Esophagus mucosa (tissue), 1 donor: ENCODE measurements around the gene INSRR. TPM values are rescaled to one million over a fixed set of nuclear protein-coding genes. Genes with fewer than 3 reads are reported as not detected.

Experiments
- ATAC-seq: fragments of 200-7000 bp; cut with Tn5 transposase; one replicate; pipeline ENCODE4 v1.9.1; 2020
- total RNA-seq: library from RNA; stranded (reverse); gene quantifications from one replicate; pipeline ENCODE4 v1.2.4, GENCODE V29; 2023
- donor health status: DM: yes; HTN: yes; CAD: no.

The INSRR gene
- total RNA-seq, 1 donor from 2014 or later = not detected

GRCh38 chr1:156874142-156874541 is 15.2 kb upstream of the INSRR start:
- no peak for ATAC-seq

- ATAC-seq = no peak
These were observed 14.7 kb upstream of the INSRR start for GRCh38 chr1:156873659-156874058.

GRCh38 chr1:156869455-156869854 is 10.5 kb upstream of the INSRR start:
- no peak for ATAC-seq

- ATAC-seq = no peak
These were observed 9.4 kb upstream of the INSRR start for GRCh38 chr1:156868341-156868740.

- no peak for ATAC-seq
These were observed 7.5 kb upstream of the INSRR start for GRCh38 chr1:156866249-156866909.

GRCh38 chr1:156865865-156866248 is 6.9 kb upstream of the INSRR start:
- no peak for ATAC-seq

- no peak for ATAC-seq
These were observed 6.3 kb upstream of the INSRR start for GRCh38 chr1:156865258-156865657.

- no peak for ATAC-seq
These were observed 5.9 kb upstream of the INSRR start for GRCh38 chr1:156864796-156865195.

- ATAC-seq = no peak
These were observed 4.7 kb upstream of the INSRR start for GRCh38 chr1:156863631-156864030.

GRCh38 chr1:156862997-156863599 is 4.2 kb upstream of the INSRR start:
- ATAC-seq = no peak

GRCh38 chr1:156862584-156862983 is 3.7 kb upstream of the INSRR start:
- no peak for ATAC-seq

- peak; percentile 17 for ATAC-seq
These were observed 1.9 kb upstream of the INSRR start, which contains the start of gene NTRK1 for GRCh38 chr1:156860628-156861423. Gene NTRK1 (plus strand): TSS chr1:156860865. CDS start chr1:156860935, 70 bp downstream.

GRCh38 chr1:156860113-156860627 is 1.3 kb upstream of the INSRR start:
- ATAC-seq = peak; percentile 34

GRCh38 chr1:156859523-156860112 is 701 bp upstream of the INSRR start:
- ATAC-seq = no peak

- ATAC-seq = no peak
These were observed 361 bp downstream of the INSRR start for GRCh38 chr1:156858555-156858956.

GRCh38 chr1:156857532-156857931 is 1.4 kb downstream of the INSRR start:
- no peak for ATAC-seq

GRCh38 chr1:156856282-156856785 is 2.6 kb downstream of the INSRR start:
- ATAC-seq = no peak

GRCh38 chr1:156854634-156855033 is 4.3 kb downstream of the INSRR start:
- ATAC-seq = no peak

GRCh38 chr1:156853761-156854160 is 5.2 kb downstream of the INSRR start:
- no peak for ATAC-seq

GRCh38 chr1:156852418-156852874 is 6.5 kb downstream of the INSRR start:
- ATAC-seq = no peak

- no peak for ATAC-seq
These were observed 7.0 kb downstream of the INSRR start for GRCh38 chr1:156851779-156852417.

- ATAC-seq = no peak
These were observed 9.8 kb downstream of the INSRR start for GRCh38 chr1:156849151-156849496.
